ENCODE measurements around the gene MLLT10.

- TF ChIP-seq CTCF (IDR thresholded peaks at IDR 0.05; ENCODE audit: low read length): no peak
- no peak for TF ChIP-seq EZH2 (IDR thresholded peaks at IDR 0.05; ENCODE audit: borderline replicate concordance, low read length)
These were observed 33.5 kb upstream of the MLLT10 start for GRCh38 chr10:21500578-21500910.
